ENCODE data around the gene ARX. TPM values are rescaled to one million over a fixed set of nuclear protein-coding genes. Genes with fewer than 3 reads are reported as not detected.
A peak's percentile ranks its signal among the peaks of the same experiment; 100 is the strongest.

ARX gene
- total and polyA plus RNA-seq, 9 of the 15 experiments (the other 6 are each of a cell fraction or from before 2014, with no cell fraction given) = 0.03 TPM; not detected in 8

DNA sequence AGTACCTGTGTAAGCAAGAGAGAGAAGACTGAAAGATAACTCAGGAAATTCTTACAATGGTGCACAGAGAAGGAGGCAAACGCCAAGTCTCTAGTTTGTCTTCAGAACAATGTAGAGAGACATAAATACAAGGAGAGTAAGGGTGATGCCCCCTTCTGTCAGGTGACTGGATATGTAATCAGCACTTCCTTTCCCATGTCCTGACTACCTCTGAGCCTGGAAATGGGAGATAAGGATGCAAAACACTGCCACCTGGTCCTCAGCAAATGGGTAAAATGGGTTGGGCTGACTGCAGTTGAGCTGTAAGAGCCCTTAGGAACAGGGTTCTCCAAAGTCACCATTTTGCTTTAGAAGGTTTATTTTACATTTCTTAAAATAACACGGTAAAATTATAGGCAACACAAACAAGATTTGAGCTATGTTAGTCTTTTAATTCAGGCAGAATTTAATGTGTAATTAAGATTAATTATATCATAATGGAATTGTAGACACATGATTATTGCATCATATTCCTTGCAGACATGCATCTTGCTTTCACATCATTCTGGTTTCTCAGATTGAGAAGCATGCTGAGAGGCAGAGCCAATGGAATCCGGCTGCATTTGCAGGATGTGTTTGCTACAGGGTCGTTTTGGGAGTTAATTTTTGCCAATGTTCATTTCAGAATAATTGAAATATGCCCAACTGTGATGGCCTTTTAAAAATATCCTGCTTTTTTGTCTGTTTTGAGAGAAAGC, 37.2 kb upstream of the ARX start:
- no TSS peak for BruUV-seq (replicated peaks)
- Histone ChIP-seq H3K27ac (ENCODE audit: extremely low read depth, low read depth, low read length) (no peak overlapping the region), H3K9me1 (ENCODE audit: control insufficient read depth, insufficient read depth, low read length) (no peaks in the 10 kb centered on the region), H3K4me1 (replicated peaks in 1 of 2; ENCODE audit: control insufficient read depth in 2 of 2, insufficient read depth in 2 of 2, low read length in 2 of 2) (peaks cover 0 to 2% of the 10 kb centered on the region in 2 experiments; a peak in 1 of 5 replicates), H2AFZ (ENCODE audit: low read depth, low read length) (no peak overlapping the region), H3K4me2 (ENCODE audit: insufficient read depth, low read length) (no peak overlapping the region), H3K36me3 (ENCODE audit: control insufficient read depth, insufficient read depth, low read length) (no peaks in the 10 kb centered on the region), H3K9me3 (replicated peaks; ENCODE audit: control insufficient read depth, insufficient read depth, low read depth, low read length) (no peaks in the 10 kb centered on the region), H3K79me2 (ENCODE audit: control insufficient read depth, insufficient read depth, low read length) (no peaks in the 10 kb centered on the region), H3K9ac (ENCODE audit: insufficient read depth in 1 of 2, low read depth in 2 of 2, low read length in 2 of 2) (no peak overlapping the region), H4K20me1 (replicated peaks; ENCODE audit: control insufficient read depth, insufficient read depth, low read length) (no peaks in the 10 kb centered on the region), H3K4me3 (no peak overlapping the region), H3K27me3 (ENCODE audit: control insufficient read depth in 2 of 2, insufficient read depth in 2 of 2, low read length in 2 of 2) (no peaks in the 10 kb centered on the region; a peak in 1 of 5 replicates)
- intact Hi-C loops (cut with micrococcal nuclease) (no loop called here), in situ Hi-C loops (cut with MboI) (no loop called here)
- ChIA-PET CTCF (ENCODE audit: low intra/inter-chr PET ratio) (interaction anchor here (0.5 kb wide), 1 partner anchor 1241 kb away, joined by 3 read pairs; no protein-coding TSS in a partner anchor), POLR2A (no interaction called here)
- ATAC-seq (peak; percentile 85), DNase-seq (ENCODE audit: extremely low read depth in 1 of 4, low spot score in 3 of 4) (peak in 1 of 4 experiments; percentile 46), FAIRE-seq (no peak)
- 0% methylated on average over 4 of the region's 4 CpGs for WGBS (ENCODE audit: insufficient coverage, low coverage, missing lambda C conversion rate)
- TF ChIP-seq CEBPG (CRISPR knock-in tag; IDR thresholded peaks at IDR 0.05) = no peak
- TF ChIP-seq CEBPG (tag; conservative IDR thresholded peaks at IDR 0.05 in 1 of 2, IDR thresholded peaks at IDR 0.05 in 1 of 2) = peak; percentile 67 to 82
- 0 out of 2 replicates have a peak, but pooled peaks have one; percentile 17 for TF ChIP-seq KLF16 (IDR thresholded peaks at IDR 0.05)
- no peak for TF ChIP-seq SP2 (IDR thresholded peaks at IDR 0.05; ENCODE audit: extremely low read depth, low read depth, low read length, poor library complexity, severe bottlenecking)
- TF ChIP-seq EP300 (IDR thresholded peaks at IDR 0.05; ENCODE audit: low read length) = peak; percentile 4; the same call in 1 of the 2 replicates
- no peak for TF ChIP-seq ZNF696 (CRISPR knock-in tag; conservative IDR thresholded peaks at IDR 0.05)
- TF ChIP-seq CBFA2T3 (IDR thresholded peaks at IDR 0.05) = peak; percentile 71
- TF ChIP-seq CBFA2T2 (conservative IDR thresholded peaks at IDR 0.05) = peak; percentile 44; the same call in 1 of the 2 replicates
- 0 out of 2 replicates have a peak, but pooled peaks have one; percentile 29 for TF ChIP-seq SOX6 (IDR thresholded peaks at IDR 0.05)
- peak; percentile 59 for TF ChIP-seq BHLHE40 (IDR thresholded peaks at IDR 0.05; ENCODE audit: low read length)
- no peak for TF ChIP-seq SREBF2 (CRISPR knock-in tag; IDR thresholded peaks at IDR 0.05)
- TF ChIP-seq, protein P1, sequence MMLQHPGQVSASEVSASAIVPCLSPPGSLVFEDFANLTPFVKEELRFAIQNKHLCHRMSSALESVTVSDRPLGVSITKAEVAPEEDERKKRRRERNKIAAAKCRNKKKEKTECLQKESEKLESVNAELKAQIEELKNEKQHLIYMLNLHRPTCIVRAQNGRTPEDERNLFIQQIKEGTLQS (IDR thresholded peaks at IDR 0.05) = peak; percentile 64
- TF ChIP-seq, protein P1 (CRISPR knock-in tag; conservative IDR thresholded peaks at IDR 0.05) = no peak
- TF ChIP-seq PTBP1 (IDR thresholded peaks at IDR 0.05; ENCODE audit: low read depth, low read length) = no peak
- TF ChIP-seq IRF2 (CRISPR knock-in tag; IDR thresholded peaks at IDR 0.05) = no peak
- peak; percentile 71 for TF ChIP-seq TEAD4 (IDR thresholded peaks at IDR 0.05; ENCODE audit: low read length)
- no peak for TF ChIP-seq TEAD4 (CRISPR knock-in tag; IDR thresholded peaks at IDR 0.05; ENCODE audit: borderline replicate concordance)
- peak; percentile 68 for TF ChIP-seq CEBPB (tag; IDR thresholded peaks at IDR 0.05)
- TF ChIP-seq CTBP1 (IDR thresholded peaks at IDR 0.05; ENCODE audit: borderline replicate concordance) = peak; percentile 22; the same call in 1 of the 2 replicates
- peak in 1 of 2 experiments; percentile 45; a peak in 1 of 4 replicates for TF ChIP-seq RCOR1 (IDR thresholded peaks at IDR 0.05; ENCODE audit: borderline replicate concordance in 1 of 2, low read depth in 2 of 2, low read length in 2 of 2)
- TF ChIP-seq ARID1B (IDR thresholded peaks at IDR 0.05) = peak; percentile 58; the same call in 1 of the 2 replicates
- TF ChIP-seq MYC (IDR thresholded peaks at IDR 0.05; ENCODE audit: low read depth, low read length) = 0 out of 2 replicates have a peak, but pooled peaks have one; percentile 17
- TF ChIP-seq MYC (CRISPR knock-in tag; IDR thresholded peaks at IDR 0.05; ENCODE audit: borderline replicate concordance, low read depth) = no peak
- TF ChIP-seq TCF3 (CRISPR knock-in tag; IDR thresholded peaks at IDR 0.05) = peak; percentile 49
- peak; percentile 66 for TF ChIP-seq TAL1 (IDR thresholded peaks at IDR 0.05)
